ENCODE measurements around the gene DRC7.

DRC7 gene

GRCh38 chr16:57736419-57737351, 42.1 kb downstream of the DRC7 start:
- TF ChIP-seq, protein P1, sequence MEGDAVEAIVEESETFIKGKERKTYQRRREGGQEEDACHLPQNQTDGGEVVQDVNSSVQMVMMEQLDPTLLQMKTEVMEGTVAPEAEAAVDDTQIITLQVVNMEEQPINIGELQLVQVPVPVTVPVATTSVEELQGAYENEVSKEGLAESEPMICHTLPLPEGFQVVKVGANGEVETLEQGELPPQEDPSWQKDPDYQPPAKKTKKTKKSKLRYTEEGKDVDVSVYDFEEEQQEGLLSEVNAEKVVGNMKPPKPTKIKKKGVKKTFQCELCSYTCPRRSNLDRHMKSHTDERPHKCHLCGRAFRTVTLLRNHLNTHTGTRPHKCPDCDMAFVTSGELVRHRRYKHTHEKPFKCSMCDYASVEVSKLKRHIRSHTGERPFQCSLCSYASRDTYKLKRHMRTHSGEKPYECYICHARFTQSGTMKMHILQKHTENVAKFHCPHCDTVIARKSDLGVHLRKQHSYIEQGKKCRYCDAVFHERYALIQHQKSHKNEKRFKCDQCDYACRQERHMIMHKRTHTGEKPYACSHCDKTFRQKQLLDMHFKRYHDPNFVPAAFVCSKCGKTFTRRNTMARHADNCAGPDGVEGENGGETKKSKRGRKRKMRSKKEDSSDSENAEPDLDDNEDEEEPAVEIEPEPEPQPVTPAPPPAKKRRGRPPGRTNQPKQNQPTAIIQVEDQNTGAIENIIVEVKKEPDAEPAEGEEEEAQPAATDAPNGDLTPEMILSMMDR (IDR thresholded peaks at IDR 0.05; ENCODE audit: low read length, missing control alignments): peak; percentile 21
- peak; percentile 82 for DNase-seq (ENCODE audit: low read depth)
- H3K4me3 ChIP-seq (replicated peaks; ENCODE audit: low read depth, low read length): peak overlapping the region; percentile 88

GRCh38 chr16:57738844-57739243, 44.2 kb downstream of the DRC7 start:
- no peak for DNase-seq (ENCODE audit: low read depth)
- TF ChIP-seq, protein P1 (IDR thresholded peaks at IDR 0.05; ENCODE audit: low read length, missing control alignments): no peak
- H3K4me3 ChIP-seq (replicated peaks; ENCODE audit: low read depth, low read length): no peak overlapping the region

DNA sequence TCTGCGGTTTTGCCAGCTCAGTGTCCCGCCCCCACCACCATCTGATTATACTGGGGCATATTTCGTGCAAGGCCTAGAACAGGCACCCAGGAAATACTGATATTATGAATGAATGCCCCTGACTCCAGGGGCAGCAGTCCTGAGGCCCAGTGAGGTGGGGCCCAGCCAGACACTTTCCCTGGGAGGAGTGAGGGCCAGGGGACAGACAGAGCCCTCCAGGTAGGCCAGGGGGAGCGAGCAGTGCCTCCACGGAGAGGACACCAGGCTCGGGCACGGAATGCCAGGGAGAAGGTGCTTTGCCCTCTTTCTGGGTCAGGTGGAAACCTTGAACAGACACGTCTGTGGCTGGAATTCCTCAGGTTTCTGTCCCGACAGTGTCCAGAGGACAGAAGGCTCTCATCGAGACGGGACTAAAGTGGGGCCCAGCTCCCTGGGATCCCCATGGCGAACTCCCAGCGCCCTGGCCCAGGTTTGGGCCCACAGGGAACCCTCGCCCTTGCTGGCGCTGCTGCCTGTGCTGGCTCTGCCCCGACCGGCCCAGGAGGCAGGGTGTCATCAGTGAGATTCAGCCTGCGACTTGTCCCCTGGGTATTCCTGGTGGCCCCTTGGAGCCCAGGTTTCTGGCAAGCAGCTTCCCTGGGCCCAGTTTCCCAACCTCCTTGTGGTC, 45.3 kb downstream of the DRC7 start:
- DNase-seq (ENCODE audit: low read depth): no peak
- TF ChIP-seq, protein P1 (IDR thresholded peaks at IDR 0.05; ENCODE audit: low read length, missing control alignments): no peak
- H3K4me3 ChIP-seq (replicated peaks; ENCODE audit: low read depth, low read length): no peak overlapping the region

- TF ChIP-seq, protein P1 (IDR thresholded peaks at IDR 0.05; ENCODE audit: low read length, missing control alignments): no peak
- H3K4me3 ChIP-seq (replicated peaks; ENCODE audit: low read depth, low read length): no peak overlapping the region
- DNase-seq (ENCODE audit: low read depth): no peak
Measured at GRCh38 chr16:57740423-57741071, 45.9 kb downstream of the DRC7 start.

DNA sequence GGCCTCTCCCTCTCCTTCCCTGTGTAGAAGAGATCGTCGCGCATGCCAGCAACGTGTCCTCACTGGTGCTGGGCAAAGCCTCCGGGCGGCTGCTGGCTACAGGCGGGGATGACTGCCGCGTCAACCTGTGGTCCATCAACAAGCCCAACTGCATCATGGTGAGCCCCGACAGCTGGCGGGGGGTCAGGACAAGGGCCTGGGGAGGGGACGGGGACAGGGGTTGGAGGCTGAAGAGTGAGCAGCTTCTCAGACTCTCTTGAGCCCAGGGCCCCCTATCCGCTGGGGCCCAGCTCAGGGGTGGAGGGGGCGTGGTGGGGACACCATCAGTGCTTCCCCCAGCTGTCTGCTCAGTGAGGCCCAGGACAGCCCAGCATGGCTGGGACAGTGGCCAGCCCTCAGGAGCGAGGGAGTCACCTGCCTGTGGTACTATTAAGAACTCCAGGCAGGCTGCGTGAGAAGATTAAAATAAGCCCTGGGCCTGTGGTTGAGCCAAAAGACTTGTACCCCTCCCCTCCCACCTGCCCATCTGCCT, 47.1 kb downstream of the DRC7 start:
- no peak overlapping the region for H3K4me3 ChIP-seq (replicated peaks; ENCODE audit: low read depth, low read length)
- TF ChIP-seq, protein P1 (IDR thresholded peaks at IDR 0.05; ENCODE audit: low read length, missing control alignments): no peak
- DNase-seq (ENCODE audit: low read depth): no peak

- TF ChIP-seq, protein P1 (IDR thresholded peaks at IDR 0.05; ENCODE audit: low read length, missing control alignments): no peak
- no peak for DNase-seq (ENCODE audit: low read depth)
- H3K4me3 ChIP-seq (replicated peaks; ENCODE audit: low read depth, low read length): no peak overlapping the region
Measured at GRCh38 chr16:57742543-57742942, 47.9 kb downstream of the DRC7 start.
